H54 (cell line): ENCODE measurements around the gene GPR107.

Source experiments
- DNase-seq: peaks from one replicate; pipeline ENCODE4 v3.0.0; 2011; ENCODE audit warnings: low spot score, mixed read lengths; ENCODE audit not compliant: insufficient read length
- FAIRE-seq: peaks from 3 replicates; lab custom pipeline; 2011; peaks lifted over from hg19 to GRCh38; lab: Jason Lieb, UNC
- POLR2A ChIP-seq: IDR thresholded peaks from 2 replicates; pipeline ENCODE4 v1.6.1; 2011; ENCODE audit warnings: low read depth, mild to moderate bottlenecking, low read length

GPR107 gene

DNA sequence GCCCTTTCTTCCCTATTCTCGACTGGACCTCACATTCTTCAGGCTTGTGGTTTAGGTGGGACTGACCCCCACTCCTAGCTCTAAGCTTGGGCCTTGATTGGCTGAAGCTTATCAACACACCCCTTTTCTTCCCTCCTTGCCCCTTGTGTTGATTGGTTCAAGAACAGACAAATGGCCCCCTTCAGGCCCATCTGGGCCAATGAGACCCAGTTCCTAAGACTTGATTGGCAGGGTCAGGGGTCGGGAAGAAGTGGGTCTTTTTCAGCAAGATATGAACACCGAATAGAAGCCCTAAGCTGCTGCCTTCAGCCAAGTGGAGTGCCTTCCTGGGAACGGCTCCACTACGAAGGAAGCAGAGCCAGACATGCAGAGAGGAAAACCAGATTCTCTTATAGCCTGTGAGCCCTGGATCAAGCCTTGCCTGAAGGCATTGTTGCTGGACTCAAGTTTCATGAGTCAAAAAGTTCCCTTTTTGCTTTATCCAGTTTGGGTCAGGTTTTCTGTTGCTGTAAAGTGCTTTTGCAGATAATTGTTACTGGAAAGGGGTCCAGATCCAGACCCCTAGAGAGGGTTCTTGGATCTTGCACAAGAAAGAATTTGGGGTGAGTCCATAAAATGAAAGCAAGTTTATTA, 96.1 kb downstream of the GPR107 start:
- DNase-seq: no peak
- no peak for FAIRE-seq
- no peak for TF ChIP-seq POLR2A

DNA sequence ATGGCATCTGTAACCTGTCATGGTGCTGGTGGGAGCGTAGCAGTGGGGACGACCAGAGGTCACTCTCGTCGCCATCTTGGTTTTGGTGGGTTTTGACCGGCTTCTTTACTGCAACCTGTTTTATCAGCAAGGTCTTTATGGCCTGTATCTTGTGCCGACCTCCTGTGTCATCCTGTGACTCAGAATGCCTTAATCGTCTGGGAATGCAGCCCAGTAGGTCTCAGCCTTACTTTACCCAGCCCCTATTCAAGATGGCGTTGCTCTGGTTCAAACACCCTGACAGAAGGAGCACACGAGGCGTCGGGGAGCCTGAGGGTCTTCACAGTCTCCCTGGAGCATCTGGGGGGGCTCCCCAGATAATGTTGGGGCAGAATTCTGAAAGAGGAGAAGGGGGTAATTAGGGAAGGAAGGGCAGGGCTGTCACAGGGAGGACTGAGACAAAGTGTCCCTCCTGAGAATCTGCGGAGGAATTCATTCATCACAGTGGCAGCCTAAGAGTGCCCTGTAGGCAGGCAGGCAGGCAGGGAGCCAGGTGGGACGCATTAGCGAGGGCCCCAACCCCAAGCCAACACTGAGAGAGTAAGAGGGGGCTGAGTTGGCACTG, 97.2 kb downstream of the GPR107 start:
- DNase-seq: no peak
- TF ChIP-seq POLR2A: no peak
- FAIRE-seq: no peak

DNA sequence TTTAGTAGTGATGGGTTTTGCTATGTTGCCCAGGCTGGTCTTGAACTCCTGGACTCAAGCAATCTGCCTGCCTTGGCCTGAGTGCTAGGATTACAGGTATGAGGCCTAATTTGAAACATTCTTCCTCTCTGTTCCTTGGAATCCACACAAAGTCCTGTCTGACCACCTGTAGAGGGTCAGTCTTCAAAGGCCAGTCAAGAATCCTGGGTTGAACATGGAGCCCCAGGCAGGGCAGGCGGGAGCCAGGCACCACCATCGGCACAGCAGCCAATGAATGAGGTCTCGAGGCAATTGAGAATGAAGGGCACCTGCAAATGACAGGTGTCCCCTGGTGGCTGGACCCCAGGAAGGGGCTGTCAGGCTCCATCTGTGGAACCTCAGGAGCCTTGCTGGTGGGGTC, 101.1 kb downstream of the GPR107 start:
- no peak for DNase-seq
- FAIRE-seq: no peak
- TF ChIP-seq POLR2A: no peak

DNA sequence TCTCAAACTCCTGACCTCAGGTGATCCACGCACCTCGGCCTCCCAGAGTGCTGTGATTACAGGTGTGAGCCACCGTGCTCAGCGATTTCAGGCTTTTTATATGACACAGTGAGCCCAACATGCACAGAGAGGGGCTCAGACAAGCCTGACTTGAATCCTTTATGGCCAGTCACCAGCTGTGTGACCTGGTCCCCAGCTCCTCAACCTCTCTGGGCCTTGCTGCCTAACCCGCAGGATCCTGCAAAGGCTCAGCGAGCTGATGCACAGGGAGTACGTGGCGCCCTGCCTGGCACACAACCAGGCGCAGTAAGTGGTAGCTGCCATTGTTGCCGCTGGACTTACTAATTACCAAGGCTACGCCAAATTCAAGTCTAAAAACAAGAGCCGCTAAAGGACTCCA, 101.9 kb downstream of the GPR107 start:
- no peak for TF ChIP-seq POLR2A
- DNase-seq (no peak), FAIRE-seq (no peak)

DNA sequence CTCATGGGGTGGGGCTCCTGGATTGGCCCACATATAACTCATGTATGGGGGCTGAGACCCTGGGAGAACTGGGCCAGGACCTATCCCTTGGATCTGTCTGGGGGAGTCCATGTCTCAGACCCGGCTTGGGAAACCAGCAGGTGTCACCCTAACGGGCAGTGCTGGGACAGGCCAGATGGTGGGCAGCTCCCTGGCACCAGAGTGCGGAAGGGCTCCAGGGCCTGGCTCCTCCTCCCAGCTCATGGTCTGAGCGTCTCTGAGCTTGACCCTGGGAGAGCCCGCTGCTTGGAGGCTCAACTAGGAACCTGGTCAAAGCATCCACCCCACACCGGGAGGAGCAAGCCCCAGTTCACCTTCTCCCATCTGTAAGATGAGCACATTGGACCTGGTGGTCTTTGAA, 103.0 kb downstream of the GPR107 start:
- DNase-seq (no peak), FAIRE-seq (no peak)
- no peak for TF ChIP-seq POLR2A

DNA sequence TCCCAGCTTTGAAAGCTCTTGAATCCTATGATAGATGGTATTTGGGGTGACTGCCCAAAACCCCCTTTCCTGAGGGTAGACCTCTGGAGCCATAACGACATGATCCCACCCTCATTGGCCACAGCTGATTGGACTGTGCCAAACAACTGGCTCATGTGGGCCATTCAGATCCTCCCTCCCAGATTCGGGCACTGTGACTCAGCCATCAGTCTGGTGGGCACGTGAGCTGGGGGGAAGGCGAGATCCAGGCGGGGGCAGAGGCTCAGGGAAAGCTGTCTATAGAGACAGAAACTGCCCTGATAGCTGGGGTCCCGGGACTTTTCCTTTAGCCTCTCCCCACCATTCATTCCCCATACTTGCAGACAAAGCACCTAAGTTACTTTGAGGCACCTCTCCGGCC, 103.4 kb downstream of the GPR107 start:
- no peak for FAIRE-seq
- TF ChIP-seq POLR2A: no peak
- DNase-seq: no peak

DNA sequence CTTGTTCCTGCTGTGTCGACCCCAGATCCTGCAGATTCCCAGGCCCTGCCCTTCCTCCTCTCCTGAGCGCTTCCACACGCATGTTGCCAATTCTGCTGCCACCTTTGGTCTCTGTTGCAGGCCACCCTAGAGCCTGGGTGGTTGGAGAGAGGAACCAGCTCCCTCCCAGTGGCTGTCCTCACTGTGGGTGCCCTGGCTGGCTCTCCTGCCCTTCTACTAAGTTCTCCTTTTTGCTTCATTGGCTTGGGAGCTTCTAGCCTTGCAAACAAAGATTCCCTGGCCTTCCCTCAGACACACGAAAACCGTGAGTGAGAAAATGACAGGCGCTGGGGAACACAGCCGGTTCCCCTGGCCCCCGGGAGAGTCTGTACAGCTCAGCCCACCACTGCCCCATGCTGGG, 104.3 kb downstream of the GPR107 start:
- no peak for TF ChIP-seq POLR2A
- FAIRE-seq (no peak), DNase-seq (no peak)

DNA sequence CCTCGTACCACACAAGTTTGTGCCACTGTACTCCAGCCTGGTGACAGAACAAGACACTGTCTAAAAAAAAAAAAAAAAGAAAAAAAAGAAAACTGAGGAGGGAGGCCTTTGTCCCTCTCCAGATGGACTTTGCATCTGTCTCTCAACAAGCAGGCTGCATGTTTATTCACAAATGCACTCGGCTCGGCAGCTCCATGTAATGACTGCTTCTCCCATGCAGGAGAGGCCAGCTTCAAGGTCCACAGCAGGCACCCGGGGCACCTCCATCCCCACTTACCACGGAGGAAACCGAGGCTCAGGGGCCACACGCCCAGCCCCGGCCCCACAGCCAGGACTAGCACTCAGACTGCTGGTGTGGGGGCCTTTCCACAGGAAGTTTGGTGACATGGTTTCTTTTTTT, 105.4 kb downstream of the GPR107 start:
- FAIRE-seq: no peak
- no peak for DNase-seq
- no peak for TF ChIP-seq POLR2A

DNA sequence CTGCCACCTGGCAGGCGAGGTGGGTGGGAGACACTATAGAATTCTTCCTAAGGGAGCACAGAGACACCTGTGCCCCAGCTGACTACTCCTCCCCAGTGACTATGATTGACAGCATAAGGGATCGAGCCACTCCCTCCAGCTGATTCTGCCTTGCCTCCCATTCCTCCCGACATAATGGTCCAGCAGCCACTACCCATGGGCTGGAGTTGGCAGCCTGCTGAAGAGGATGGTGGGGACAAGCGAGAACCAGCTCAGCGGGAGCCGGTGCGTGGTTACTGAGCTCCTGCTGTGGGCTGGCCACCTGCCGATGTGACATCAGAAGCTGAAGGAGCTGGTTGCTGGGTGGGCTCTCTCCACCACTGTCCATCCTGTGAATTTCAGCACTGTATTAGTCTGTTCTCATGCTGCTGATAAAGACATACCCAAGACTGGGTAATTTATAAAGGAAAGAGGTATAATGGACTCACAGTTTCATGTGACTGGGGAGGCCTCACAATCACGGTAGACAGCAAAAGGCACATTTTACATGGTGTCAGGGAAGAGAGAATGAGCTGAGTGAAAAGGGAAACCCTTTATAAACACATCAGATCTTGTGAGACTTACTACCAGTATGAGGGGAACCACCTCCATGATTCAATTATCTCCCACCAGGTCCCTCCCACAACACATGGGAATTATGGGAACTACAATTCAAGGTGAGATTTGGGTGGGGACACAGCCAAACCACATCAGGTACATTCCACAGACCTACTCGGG, 106.4 kb downstream of the GPR107 start:
- no peak for FAIRE-seq
- no peak for DNase-seq
- TF ChIP-seq POLR2A: no peak

DNA sequence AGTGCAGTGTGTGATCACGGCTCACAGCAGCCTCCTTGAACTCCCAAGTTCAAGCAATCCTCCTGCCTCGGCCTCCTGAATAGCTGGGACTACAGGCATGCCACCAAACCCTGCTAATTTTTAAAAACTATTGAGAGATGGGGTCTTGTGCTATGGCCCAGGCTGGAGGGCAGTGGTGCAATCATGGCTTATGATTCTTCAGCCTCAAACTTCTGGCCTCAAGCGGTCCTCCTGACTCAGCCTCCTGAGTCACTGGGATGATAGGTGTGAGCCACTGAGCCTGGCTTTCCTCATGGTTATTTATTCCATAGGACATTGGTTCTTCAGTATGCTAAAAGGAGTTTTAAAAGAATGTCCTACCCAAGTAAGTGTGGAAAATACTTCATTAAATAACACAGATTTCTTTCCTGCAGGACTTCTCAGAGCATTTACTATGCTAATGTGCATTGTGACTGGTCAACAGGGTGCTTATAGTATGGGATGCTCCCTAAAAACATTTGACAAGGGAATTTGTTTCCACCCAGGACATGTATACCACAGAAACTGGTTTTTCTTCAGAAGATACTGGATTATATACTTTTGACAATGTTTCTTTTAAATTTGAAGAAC, 107.3 kb downstream of the GPR107 start:
- DNase-seq (no peak), FAIRE-seq (no peak)
- TF ChIP-seq POLR2A: no peak

DNA sequence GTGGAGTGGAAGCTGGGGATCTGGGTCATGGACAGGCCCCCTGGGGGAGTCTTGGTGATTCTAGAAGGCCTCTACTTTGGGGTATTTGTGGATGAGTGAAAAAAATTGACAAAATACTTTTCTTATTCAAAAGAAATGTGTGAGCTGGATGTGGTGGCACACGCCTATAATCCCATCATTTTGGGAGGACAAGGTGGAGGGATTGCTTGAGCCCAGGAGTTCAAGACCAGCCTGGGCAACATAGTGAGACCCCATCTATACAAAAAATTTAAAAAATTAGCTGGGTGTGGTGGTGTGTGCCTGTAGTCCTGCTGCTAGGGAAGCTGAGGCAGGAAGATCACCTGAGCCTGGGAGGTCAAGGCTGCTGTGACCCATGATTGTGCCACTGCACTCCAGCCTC, 111.9 kb downstream of the GPR107 start:
- DNase-seq (no peak), FAIRE-seq (no peak)
- TF ChIP-seq POLR2A: no peak

DNA sequence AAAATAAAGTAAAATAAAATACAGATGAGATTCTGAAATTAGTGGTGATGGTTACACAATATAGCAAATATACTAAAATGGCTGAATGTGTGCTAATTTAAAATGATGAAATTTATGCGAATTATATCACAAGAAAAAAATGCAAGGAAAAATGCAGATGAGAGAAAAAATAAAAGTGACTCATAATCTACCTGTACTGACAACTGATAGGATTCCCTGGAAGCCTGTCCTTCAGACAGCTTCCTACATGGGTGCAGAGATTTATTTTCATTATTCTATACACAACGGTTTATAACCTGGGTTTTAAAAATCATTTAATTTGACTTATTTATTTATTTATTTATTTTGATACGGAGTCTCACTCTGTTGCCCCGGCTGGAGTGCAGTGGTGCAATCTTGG, 112.7 kb downstream of the GPR107 start:
- TF ChIP-seq POLR2A: no peak
- DNase-seq (no peak), FAIRE-seq (no peak)

DNA sequence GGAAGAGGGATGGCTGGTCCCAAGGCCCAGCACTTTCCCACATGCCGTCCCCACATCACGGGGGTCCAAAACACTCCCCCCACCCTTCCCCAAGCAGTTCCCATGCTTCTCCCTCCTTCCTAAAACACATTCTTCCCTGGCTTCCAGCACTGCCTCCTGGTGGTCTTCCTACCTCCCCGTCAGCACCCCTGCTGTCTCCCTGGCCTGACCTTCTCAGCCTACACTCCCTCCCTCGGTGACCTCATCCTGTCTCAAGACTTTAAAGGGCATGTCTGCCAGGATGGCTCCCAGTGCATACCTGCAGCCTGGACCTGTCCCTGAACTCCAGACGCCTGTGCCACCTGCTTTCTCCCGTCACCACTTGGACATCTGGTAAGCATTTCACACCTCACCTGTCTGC, 114.2 kb downstream of the GPR107 start:
- FAIRE-seq (no peak), DNase-seq (no peak)
- no peak for TF ChIP-seq POLR2A
